C1 segment of cervical spinal cord (tissue), 14 donors: Measurements from ENCODE around the gene PPFIA1.
"Not testable (repeated sequence)": the region's sequence is repeated elsewhere in the genome, so short reads cannot be mapped to it uniquely, and the experiment has no call there.

Source experiments
- DNase-seq, 14 donors: peaks; one replicate each; lab custom pipeline; 2025; lab: John Stamatoyannopoulos, UW

PPFIA1 gene

GRCh38 chr11:70324376-70325115 is 54.1 kb downstream of the PPFIA1 start:
- no peak for DNase-seq

DNA sequence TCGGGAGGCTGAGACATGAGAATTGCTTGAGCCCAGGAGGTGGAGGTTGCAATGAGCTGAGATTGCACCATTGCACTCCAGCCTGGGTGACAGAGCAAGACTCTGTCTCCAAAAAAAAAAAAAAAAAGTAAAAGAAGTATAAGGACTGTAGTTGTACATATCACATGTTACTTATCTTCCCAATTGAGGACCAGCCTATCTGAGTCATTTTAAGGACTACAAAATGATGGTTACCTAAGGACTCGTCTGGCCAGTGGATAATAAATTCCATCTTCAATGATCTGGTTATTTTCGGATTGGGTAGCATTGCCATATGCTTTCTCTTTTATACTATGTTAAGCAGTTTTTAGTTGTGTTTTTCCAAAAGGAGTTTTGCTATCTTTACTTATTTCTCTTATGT is 55.3 kb downstream of the PPFIA1 start:
- no peak for DNase-seq

DNA sequence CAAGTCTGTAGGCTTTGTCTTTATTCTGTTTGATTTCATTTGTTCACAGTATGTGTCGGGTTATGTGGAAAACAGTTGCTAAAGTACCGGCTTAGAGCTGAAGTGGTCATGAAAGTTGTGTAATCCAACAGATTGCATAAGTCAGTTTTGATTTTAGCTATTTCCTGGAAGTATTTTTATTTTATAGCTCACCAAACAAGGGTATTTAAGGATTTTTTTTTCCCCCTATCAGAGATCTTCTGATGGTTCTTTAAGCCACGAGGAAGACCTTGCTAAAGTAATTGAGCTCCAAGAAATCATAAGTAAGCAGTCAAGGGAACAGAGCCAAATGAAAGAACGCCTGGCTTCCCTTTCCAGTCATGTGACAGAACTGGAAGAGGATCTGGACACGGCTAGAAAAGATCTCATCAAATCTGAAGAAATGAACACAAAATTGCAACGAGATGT is 55.9 kb downstream of the PPFIA1 start:
- DNase-seq = no peak

- DNase-seq = no peak
These were observed 56.3 kb downstream of the PPFIA1 start for GRCh38 chr11:70326833-70327232.

DNA sequence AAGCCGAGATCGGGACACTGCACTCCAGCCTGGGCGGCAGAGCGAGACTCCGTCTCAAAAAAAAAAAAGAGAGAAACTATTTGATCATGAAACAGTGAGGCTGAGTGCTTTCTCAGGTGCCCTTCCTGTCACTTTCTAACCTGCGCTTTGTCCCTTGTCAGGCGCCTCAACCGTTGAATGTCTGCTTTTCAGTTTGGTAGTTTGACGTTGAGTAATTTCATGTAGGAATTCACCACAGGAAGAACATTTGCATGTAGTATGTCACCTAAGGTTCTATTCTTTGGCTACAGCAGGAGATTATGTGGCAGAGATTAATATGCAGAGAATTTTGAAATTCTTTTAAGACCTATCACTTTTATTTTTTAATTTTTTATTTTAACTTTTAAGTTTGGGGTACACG is 57.2 kb downstream of the PPFIA1 start:
- no peak for DNase-seq

GRCh38 chr11:70328556-70328955 is 58.1 kb downstream of the PPFIA1 start:
- DNase-seq = no peak

DNA sequence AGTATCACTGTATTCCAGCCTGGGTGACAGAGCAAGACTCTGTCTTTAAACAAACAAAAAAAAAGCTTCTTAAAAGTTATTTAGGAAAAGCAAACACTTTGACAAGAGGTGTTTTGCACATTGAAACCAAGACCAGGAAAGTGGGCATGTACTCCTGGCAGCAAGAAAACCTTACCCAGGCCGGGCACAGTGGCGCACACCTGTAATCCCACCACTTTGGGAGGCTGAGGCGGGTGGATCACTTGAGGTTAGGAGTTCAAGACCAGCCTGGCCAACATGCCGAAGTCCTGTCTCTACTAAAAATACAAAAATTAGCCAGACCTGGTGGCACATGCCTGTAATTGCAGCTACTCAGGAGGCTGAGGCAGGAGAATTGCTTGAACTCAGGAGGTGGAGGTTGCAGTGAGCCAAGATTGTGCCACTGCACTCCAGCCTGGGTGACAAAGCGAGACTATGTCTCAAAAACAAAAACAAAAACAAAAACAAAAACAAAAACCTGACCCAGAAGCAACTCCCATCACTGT is 60.9 kb downstream of the PPFIA1 start:
- DNase-seq = not testable (repeated sequence)

DNA sequence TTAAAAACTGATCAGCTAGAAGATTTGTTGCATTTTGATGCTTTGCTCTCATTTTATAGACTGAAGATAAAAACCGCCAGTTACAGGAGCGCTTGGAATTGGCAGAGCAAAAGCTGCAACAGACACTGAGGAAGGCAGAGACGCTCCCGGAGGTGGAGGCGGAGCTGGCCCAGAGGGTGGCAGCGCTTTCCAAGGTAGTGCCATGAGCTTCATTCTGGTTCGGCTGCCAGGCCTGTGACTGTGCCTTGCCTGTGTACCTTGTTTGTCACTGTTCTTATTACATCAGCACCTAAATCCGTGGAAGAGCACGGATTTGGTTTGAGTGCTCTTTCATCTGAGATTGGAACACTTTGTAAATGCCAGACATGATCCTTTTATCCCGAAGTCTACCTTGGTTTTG is 61.4 kb downstream of the PPFIA1 start:
- DNase-seq = peak in 4 of 14 donors; percentile 27 to 91 (median 34)

DNA sequence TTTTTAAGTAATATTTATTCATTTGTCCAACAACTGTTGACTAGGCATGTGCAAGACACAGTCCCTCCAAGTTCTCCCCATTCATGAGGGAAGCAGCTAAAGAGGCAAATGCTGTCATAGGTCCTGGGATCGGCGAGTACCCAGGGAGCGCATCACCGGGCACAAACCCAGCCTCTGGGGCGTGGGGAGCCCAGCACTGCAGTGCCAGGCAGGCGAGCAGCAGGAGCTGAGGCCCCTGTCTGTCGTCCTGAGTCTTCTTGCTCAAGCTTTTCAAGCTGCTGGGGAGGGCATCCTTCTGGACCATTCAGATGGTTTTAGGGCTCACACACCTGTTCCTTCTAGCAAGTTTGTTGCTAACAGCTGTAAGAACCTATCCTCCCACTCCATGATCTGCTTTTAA is 62.1 kb downstream of the PPFIA1 start:
- DNase-seq = peak in 1 of 14 donors; percentile 48

- DNase-seq = peak in 1 of 14 donors; percentile 83
These were observed 62.8 kb downstream of the PPFIA1 start for GRCh38 chr11:70333261-70333660.

- DNase-seq = no peak
These were observed 64.0 kb downstream of the PPFIA1 start for GRCh38 chr11:70334351-70334995.

- DNase-seq = no peak
These were observed 65.0 kb downstream of the PPFIA1 start for GRCh38 chr11:70335511-70335910.

GRCh38 chr11:70338594-70338993 is 68.1 kb downstream of the PPFIA1 start:
- no peak for DNase-seq

DNA sequence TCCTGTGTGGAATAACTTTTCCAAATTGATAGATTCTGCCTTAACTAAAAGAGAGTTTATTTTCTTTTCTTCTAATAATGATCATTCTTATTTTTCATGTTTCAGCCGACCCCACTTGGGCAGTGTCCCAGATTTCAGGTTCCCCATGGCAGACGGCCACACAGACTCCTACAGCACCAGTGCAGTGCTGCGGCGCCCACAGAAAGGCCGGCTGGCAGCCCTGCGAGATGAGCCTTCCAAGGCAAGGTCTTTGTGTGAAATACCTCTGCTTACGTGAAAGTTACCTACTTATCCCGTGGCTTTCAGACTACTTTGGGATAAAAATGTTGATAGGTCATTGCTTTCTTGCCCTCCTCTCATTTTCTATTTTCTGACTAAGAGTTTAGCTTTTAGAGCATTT is 68.6 kb downstream of the PPFIA1 start:
- DNase-seq = no peak

DNA sequence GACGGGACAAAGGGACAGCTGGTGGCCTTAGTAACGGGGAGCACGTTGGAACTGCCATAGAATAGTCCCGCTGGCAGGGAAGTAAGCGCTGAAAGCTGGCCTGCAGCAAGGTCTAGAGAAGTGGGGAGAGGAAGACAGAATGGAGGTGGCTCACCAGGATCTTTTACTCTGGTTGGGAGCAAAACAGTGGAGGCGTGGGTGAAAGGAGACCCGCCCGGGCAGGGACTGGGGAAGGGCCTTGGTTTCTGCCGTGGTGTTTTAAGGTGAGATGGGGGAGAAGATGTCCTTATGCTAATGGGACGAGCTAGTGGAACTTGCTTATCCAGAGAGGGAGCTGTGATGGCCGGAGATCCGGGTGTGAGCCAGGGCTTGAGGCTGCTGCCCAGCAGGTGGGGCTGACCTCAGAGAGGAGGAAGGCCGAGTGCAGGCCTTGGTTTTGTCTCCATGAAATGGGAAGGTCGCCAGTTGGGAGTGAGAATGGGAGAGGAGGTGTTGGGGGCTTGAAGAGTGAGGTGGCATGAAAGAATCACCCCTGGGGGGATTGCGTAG is 71.5 kb downstream of the PPFIA1 start:
- no peak for DNase-seq

- no peak for DNase-seq
These were observed 73.1 kb downstream of the PPFIA1 start for GRCh38 chr11:70343636-70344035.

- no peak for DNase-seq
These were observed 77.7 kb downstream of the PPFIA1 start for GRCh38 chr11:70348191-70348590.

DNA sequence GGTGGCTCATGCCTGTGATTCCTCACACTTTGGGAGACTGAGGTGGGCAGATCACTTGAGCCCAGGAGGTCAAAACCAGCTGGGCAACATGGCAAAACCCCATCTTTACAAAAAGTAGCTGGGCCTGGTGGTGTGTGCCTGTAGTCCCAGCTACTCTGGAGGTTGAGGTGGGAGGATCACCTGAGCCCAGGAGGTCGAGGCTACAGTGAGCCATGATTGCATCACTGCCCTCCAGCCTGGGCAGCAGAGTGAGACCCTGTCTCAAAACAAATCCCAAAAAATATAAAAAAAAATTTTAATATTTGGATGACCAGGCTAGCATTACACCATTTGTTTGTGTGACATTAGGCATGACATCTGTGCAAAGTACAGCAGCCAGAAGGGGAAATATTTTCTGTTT is 78.1 kb downstream of the PPFIA1 start:
- DNase-seq = no peak

- no peak for DNase-seq
These were observed 81.2 kb downstream of the PPFIA1 start for GRCh38 chr11:70351646-70352045.

DNA sequence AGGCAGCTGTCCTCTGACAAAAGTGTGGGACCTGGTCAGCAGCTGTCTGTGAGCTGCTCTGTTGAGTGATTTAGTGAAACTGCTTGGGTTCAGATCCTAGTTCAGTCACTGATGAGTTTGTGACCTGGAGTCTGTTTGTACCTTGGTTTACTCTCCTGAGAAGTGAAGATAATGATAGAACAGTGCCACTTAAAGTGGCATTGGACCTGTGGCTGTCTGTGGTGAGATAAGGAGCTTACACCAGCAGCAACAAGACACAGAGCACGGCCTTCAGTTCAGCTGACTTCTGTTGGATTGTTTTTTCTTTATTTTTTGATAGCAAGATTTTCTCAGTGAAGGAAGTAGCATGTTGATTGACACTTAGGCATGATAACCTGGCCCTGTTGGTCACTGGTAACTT is 81.6 kb downstream of the PPFIA1 start:
- no peak for DNase-seq

DNA sequence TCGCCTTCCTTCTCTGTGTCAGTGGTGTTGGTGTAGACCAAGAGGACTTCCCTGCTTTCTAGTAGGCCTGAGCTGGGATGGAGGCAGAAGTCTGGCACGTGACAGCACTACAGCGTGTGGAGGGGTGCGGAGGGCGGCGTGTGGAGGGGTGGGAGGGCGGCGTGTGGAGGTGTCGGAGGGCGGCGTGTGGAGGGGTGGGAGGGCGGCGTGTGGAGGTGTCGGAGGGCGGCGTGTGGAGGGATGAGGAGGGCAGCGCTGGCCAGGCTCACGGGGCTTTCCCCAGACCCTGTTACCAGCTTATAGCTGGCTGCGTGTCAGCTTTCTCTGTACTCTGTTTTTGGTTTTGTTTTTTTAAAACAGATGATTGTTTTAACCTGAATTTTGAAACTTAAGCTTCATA is 82.1 kb downstream of the PPFIA1 start:
- DNase-seq = no peak

DNA sequence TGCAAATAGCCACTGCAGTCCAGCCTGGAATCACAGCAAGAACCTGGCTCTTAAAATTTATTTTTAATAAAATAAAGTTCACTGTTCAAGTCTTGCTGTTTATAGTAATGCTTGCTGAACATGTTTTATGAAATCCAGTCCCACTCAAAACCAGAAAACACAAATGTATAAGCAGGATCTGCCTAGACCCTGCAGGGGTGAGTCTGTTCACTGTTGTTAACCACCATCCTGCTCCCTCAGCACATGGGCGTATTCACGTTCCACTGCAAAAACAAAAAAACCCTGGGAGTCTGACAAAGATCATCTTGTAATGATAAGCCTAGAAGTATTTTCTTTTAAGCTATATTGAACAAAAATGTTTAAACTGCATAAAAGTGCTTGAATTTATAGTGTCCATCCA is 82.8 kb downstream of the PPFIA1 start:
- no peak for DNase-seq
